HEK293 (cell line): ENCODE measurements around the gene RABGEF1.

Experiments used
- CTCF ChIA-PET: fragments of 350-600 bp; formaldehyde crosslinking; extraction: SDS; loops from one replicate; lab custom pipeline; 2021; ENCODE audit warnings: antibody characterized with exemption; lab: Yijun Ruan, JAX
- POLR2A ChIA-PET: fragments of 300-600 bp; formaldehyde crosslinking; extraction: SDS; loops from one replicate; lab custom pipeline; 2020; ENCODE audit warnings: antibody characterized with exemption, inconsistent platforms; lab: Yijun Ruan, JAX
- H3K27ac ChIP-seq: fragments of 200-500 bp; sonication (Bioruptor generic); 2 replicates; pipeline ENCODE4 v1.5.1; 2014; ENCODE audit warnings: low read depth, low read length, control low read depth, inconsistent platforms; ENCODE audit errors: extremely low read depth
- H3K36me3 ChIP-seq, 2 experiments: fragments of 200-500 bp in 1 of 2; sonication (Bioruptor generic) in 1 of 2; 1 replicate in 1 of 2; 2 replicates in 1 of 2; pipeline ENCODE4 v1.5.1; 2014 to 2017; ENCODE audit warnings: inconsistent platforms in 2 of 2, low read length in 2 of 2; ENCODE audit not compliant: control insufficient read depth in 2 of 2, insufficient read depth in 1 of 2
- H3K4me1 ChIP-seq: fragments of 200-500 bp; sonication (Bioruptor generic); 2 replicates; pipeline ENCODE4 v1.5.1; 2014; ENCODE audit warnings: mild to moderate bottlenecking, low read length, inconsistent platforms; ENCODE audit not compliant: control insufficient read depth, insufficient read depth
- H3K4me3 ChIP-seq: 2 replicates; pipeline ENCODE4 v1.5.1; 2011; ENCODE audit warnings: low read depth, mild to moderate bottlenecking, control low read depth, low read length, moderate library complexity
- H3K9me3 ChIP-seq: fragments of 200-500 bp; sonication (Bioruptor generic); 2 replicates; pipeline ENCODE4 v1.5.1; 2014; ENCODE audit warnings: low read depth, low read length, inconsistent platforms; ENCODE audit not compliant: control insufficient read depth, insufficient read depth
- GFI1B ChIP-seq: fragments of 450-650 bp; formaldehyde crosslinking; IDR thresholded peaks from 2 replicates; pipeline ENCODE4 v1.5.1; 2016; ENCODE audit warnings: missing biosample characterization, missing genetic modification characterization
- GLI4 ChIP-seq: fragments of 450-650 bp; formaldehyde crosslinking; IDR thresholded peaks from 2 replicates; pipeline ENCODE4 v1.5.1; 2016; ENCODE audit warnings: missing biosample characterization, missing genetic modification characterization
- OSR2 ChIP-seq: fragments of 450-650 bp; formaldehyde crosslinking; IDR thresholded peaks from 2 replicates; pipeline ENCODE4 v1.5.1; 2016; ENCODE audit warnings: missing biosample characterization, missing genetic modification characterization
- PRDM6 ChIP-seq: fragments of 450-650 bp; formaldehyde crosslinking; IDR thresholded peaks from 2 replicates; pipeline ENCODE4 v1.5.1; 2017; ENCODE audit warnings: missing biosample characterization, missing genetic modification characterization
- TRIM28 ChIP-seq: IDR thresholded peaks from 2 replicates; pipeline ENCODE4 v1.6.1; 2011; ENCODE audit warnings: low read length, control low read depth, borderline replicate concordance
- YY1 ChIP-seq: fragments of 450-650 bp; formaldehyde crosslinking; IDR thresholded peaks from 2 replicates; pipeline ENCODE4 v1.5.1; 2018; ENCODE audit warnings: missing biosample characterization, missing genetic modification characterization
- YY2 ChIP-seq: fragments of 450-650 bp; formaldehyde crosslinking; IDR thresholded peaks from 2 replicates; pipeline ENCODE4 v1.5.1; 2016; ENCODE audit warnings: missing biosample characterization, missing genetic modification characterization
- ZBTB7A ChIP-seq: fragments of 450-650 bp; formaldehyde crosslinking; IDR thresholded peaks from 2 replicates; pipeline ENCODE4 v1.5.1; 2016; ENCODE audit warnings: low read depth, missing biosample characterization, missing genetic modification characterization
- ZBTB8A ChIP-seq: fragments of 450-650 bp; formaldehyde crosslinking; IDR thresholded peaks from 2 replicates; pipeline ENCODE4 v1.5.1; 2016; ENCODE audit warnings: missing biosample characterization, missing genetic modification characterization
- ZFP41 ChIP-seq: fragments of 450-650 bp; formaldehyde crosslinking; IDR thresholded peaks from 2 replicates; pipeline ENCODE4 v1.5.1; 2016; ENCODE audit warnings: missing biosample characterization, missing genetic modification characterization, borderline replicate concordance
- ZIC2 ChIP-seq: fragments of 450-650 bp; formaldehyde crosslinking; IDR thresholded peaks from 2 replicates; pipeline ENCODE4 v1.5.1; 2016; ENCODE audit warnings: missing biosample characterization, missing genetic modification characterization
- ZNF112 ChIP-seq: fragments of 450-650 bp; formaldehyde crosslinking; IDR thresholded peaks from 2 replicates; pipeline ENCODE4 v1.5.0; 2017; ENCODE audit warnings: missing biosample characterization, missing genetic modification characterization
- ZNF114 ChIP-seq: fragments of 450-650 bp; formaldehyde crosslinking; IDR thresholded peaks from 2 replicates; pipeline ENCODE4 v1.5.0; 2017; ENCODE audit warnings: missing biosample characterization, missing genetic modification characterization
- ZNF211 ChIP-seq: fragments of 450-650 bp; formaldehyde crosslinking; IDR thresholded peaks from 2 replicates; pipeline ENCODE4 v1.5.1; 2016; ENCODE audit warnings: low read depth, missing biosample characterization, missing genetic modification characterization
- ZNF214 ChIP-seq: fragments of 450-650 bp; formaldehyde crosslinking; IDR thresholded peaks from 2 replicates; pipeline ENCODE4 v1.5.1; 2017; ENCODE audit warnings: missing biosample characterization, mild to moderate bottlenecking, missing genetic modification characterization, borderline replicate concordance
- ZNF292 ChIP-seq: fragments of 450-650 bp; formaldehyde crosslinking; IDR thresholded peaks from 2 replicates; pipeline ENCODE4 v1.5.1; 2016; ENCODE audit warnings: low read depth, missing biosample characterization, missing genetic modification characterization, borderline replicate concordance
- ZNF350 ChIP-seq: fragments of 450-650 bp; formaldehyde crosslinking; IDR thresholded peaks from 2 replicates; pipeline ENCODE4 v1.5.0; 2017; ENCODE audit warnings: missing biosample characterization, mild to moderate bottlenecking, missing genetic modification characterization
- ZNF366 ChIP-seq: fragments of 450-650 bp; formaldehyde crosslinking; conservative IDR thresholded peaks from 2 replicates; pipeline ENCODE4 v1.5.1; 2016; ENCODE audit warnings: missing biosample characterization, missing genetic modification characterization
- ZNF391 ChIP-seq: fragments of 450-650 bp; formaldehyde crosslinking; IDR thresholded peaks from 2 replicates; pipeline ENCODE4 v1.5.1; 2016; ENCODE audit warnings: low read depth, missing biosample characterization, missing genetic modification characterization, borderline replicate concordance
- ZNF544 ChIP-seq: fragments of 450-650 bp; formaldehyde crosslinking; IDR thresholded peaks from 2 replicates; pipeline ENCODE4 v1.5.0; 2017; ENCODE audit warnings: missing biosample characterization, missing genetic modification characterization
- ZNF580 ChIP-seq: fragments of 450-650 bp; formaldehyde crosslinking; IDR thresholded peaks from 2 replicates; pipeline ENCODE4 v1.5.1; 2016; ENCODE audit warnings: missing biosample characterization, missing genetic modification characterization
- ZNF610 ChIP-seq: fragments of 450-650 bp; formaldehyde crosslinking; IDR thresholded peaks from 2 replicates; pipeline ENCODE4 v1.5.1; 2016; ENCODE audit warnings: missing biosample characterization, missing genetic modification characterization, borderline replicate concordance
- ZNF623 ChIP-seq: fragments of 450-650 bp; formaldehyde crosslinking; IDR thresholded peaks from 2 replicates; pipeline ENCODE4 v1.5.1; 2016; ENCODE audit warnings: missing biosample characterization, missing genetic modification characterization
- ZNF629 ChIP-seq: fragments of 450-650 bp; formaldehyde crosslinking; IDR thresholded peaks from 2 replicates; pipeline ENCODE4 v1.5.1; 2017; ENCODE audit warnings: missing biosample characterization, missing genetic modification characterization
- ZNF654 ChIP-seq: fragments of 450-650 bp; formaldehyde crosslinking; IDR thresholded peaks from 2 replicates; pipeline ENCODE4 v1.5.1; 2016; ENCODE audit warnings: low read depth, missing biosample characterization, missing genetic modification characterization
- ZNF692 ChIP-seq: fragments of 450-650 bp; formaldehyde crosslinking; IDR thresholded peaks from 2 replicates; pipeline ENCODE4 v1.5.1; 2016; ENCODE audit warnings: missing biosample characterization, missing genetic modification characterization
- ZNF776 ChIP-seq: fragments of 450-650 bp; formaldehyde crosslinking; IDR thresholded peaks from 2 replicates; pipeline ENCODE4 v1.5.0; 2017; ENCODE audit warnings: missing biosample characterization, missing genetic modification characterization, borderline replicate concordance

Gene RABGEF1

DNA sequence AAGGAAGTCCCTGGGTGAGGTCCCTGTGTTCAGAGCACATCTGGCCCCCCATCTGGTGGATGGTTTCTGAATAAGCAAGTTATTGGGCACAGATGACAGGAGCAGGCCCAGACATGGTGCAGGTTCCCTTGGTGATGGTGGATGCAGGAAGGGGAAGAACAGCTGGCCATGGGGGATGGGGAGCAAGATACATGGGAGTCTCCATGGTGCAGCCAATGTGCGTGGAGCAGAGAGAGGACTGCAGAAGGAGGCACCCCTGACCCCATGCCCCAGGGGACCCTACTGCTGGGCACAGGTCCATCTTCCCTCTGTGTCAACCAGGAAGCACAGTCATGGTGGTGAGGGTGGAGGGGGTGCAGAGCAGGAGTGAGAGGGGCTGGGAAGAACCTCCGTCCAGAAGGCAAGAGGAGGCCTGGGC, 43.8 kb upstream of the RABGEF1 start (continued):
- TF ChIP-seq ZNF211 = no peak
- no peak for TF ChIP-seq ZNF629 (tag by site-specific recombination)
- no peak for TF ChIP-seq ZNF114 (tag by site-specific recombination)
- TF ChIP-seq YY1 (tag by site-specific recombination) = no peak
- no peak for TF ChIP-seq YY2 (tag by site-specific recombination)
- TF ChIP-seq ZBTB8A (tag by site-specific recombination) = no peak
- no peak for TF ChIP-seq ZNF623 (tag by site-specific recombination)
- TF ChIP-seq ZBTB7A (tag by site-specific recombination) = no peak
- no peak for TF ChIP-seq ZNF692 (tag by site-specific recombination)
- TF ChIP-seq, all 188 proteins: peak for 0

- POLR2A ChIA-PET = interaction anchor here (0.6 kb wide), 1 partner anchor 100 kb away, joined by 3 read pairs; no protein-coding TSS in a partner anchor
Observed at GRCh38 chr7:66697449-66698438, 42.8 kb upstream of the RABGEF1 start.

DNA sequence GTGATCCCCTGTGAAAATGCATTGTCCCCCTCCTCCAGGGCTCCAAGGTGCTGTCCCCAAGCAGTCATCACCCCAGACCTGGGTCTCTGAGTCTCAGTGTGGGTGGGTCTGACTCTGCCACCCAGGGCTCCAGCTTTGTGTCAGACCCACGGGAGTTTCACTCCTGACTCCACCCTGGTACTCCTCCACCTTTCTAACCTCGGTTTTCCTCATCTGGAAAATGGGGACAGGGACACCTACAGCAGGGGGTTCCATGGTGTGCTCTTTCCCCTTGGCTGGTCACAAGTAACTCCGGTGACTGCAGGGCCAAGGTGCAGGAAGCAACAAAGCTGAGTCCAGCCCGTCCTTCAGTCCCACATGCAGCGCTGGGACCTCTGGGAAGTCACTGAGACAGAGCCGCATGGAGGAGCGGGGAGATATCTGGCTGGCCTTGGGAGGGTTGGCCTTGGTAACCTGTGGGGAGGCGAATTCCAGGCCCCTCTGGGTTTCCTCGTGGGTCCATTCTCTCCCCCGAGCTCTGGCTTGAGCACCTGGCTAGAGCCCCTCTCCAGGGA, 41.8 kb upstream of the RABGEF1 start:
- no peaks in the 10 kb centered on the region for H3K9me3 ChIP-seq
- no peaks in the 10 kb centered on the region for H3K36me3 ChIP-seq
- ChIA-PET CTCF (no interaction called here), POLR2A (no interaction called here)
- TF ChIP-seq ZNF391 (tag by site-specific recombination) = no peak
- no peak for TF ChIP-seq PRDM6 (tag by site-specific recombination)
- no peak for TF ChIP-seq ZNF654 (tag by site-specific recombination)
- no peak for TF ChIP-seq TRIM28
- TF ChIP-seq GLI4 (tag by site-specific recombination) = no peak
- TF ChIP-seq ZNF544 (tag by site-specific recombination) = no peak
- TF ChIP-seq ZNF112 (tag by site-specific recombination) = no peak
- no peak for TF ChIP-seq ZFP41 (tag by site-specific recombination)
- TF ChIP-seq ZNF214 (tag by site-specific recombination) = no peak
- no peak for TF ChIP-seq ZNF292 (tag by site-specific recombination)
- TF ChIP-seq ZIC2 (tag by site-specific recombination) = no peak
- no peak for TF ChIP-seq ZNF776 (tag by site-specific recombination)
- no peak for TF ChIP-seq ZNF610 (tag by site-specific recombination)
- no peak for TF ChIP-seq ZNF580 (tag by site-specific recombination)
- TF ChIP-seq OSR2 (tag by site-specific recombination) = no peak
- no peak for TF ChIP-seq ZNF366
- no peaks in the 10 kb centered on the region for H3K4me1 ChIP-seq
- no peak overlapping the region for H3K4me3 ChIP-seq
- no peak overlapping the region for H3K27ac ChIP-seq

More at GRCh38 chr7:66697449-66698438, 42.8 kb upstream of the RABGEF1 start:
- CTCF ChIA-PET = no interaction called here
- Histone ChIP-seq H3K4me3 (no peak overlapping the region), H3K4me1 (no peaks in the 10 kb centered on the region), H3K27ac (no peak overlapping the region), H3K36me3 (no peaks in the 10 kb centered on the region), H3K9me3 (no peaks in the 10 kb centered on the region)
- TF ChIP-seq ZNF776 (tag by site-specific recombination) (no peak), ZNF350 (no peak), GFI1B (tag by site-specific recombination) (no peak)
